Mucosa of descending colon (tissue), 3 donors: ENCODE data around the gene SCAF1. TPM values are rescaled to one million over a fixed set of nuclear protein-coding genes. Genes with fewer than 3 reads are reported as not detected.

Source experiments
- ATAC-seq: fragments of 200-7000 bp; cut with Tn5 transposase; one replicate; pipeline ENCODE4 v1.9.1; 2020; ENCODE audit warnings: mild to moderate bottlenecking, moderate library complexity
- DNase-seq, 3 donors: peaks; one replicate each; pipeline ENCODE4 v3.0.0-alpha.2; 2020
- H3K36me3 ChIP-seq: fragments of 200-600 bp; one replicate; pipeline ENCODE4 v1.8.0; 2021; ENCODE audit warnings: low read depth, mild to moderate bottlenecking
- H3K4me1 ChIP-seq: fragments of 200-600 bp; one replicate; pipeline ENCODE4 v1.8.0; 2021; ENCODE audit warnings: low read depth, mild to moderate bottlenecking
- H3K4me3 ChIP-seq: fragments of 200-600 bp; one replicate; pipeline ENCODE4 v1.8.0; 2021; ENCODE audit warnings: mild to moderate bottlenecking
- H3K9me3 ChIP-seq: fragments of 200-600 bp; one replicate; pipeline ENCODE4 v1.8.0; 2021; ENCODE audit warnings: mild to moderate bottlenecking
- CTCF ChIP-seq: fragments of 200-600 bp; IDR thresholded peaks from one replicate; pipeline ENCODE4 v1.8.0; 2022; ENCODE audit warnings: antibody characterized with exemption, mild to moderate bottlenecking
- intact Hi-C, 2 donors: fragments of 100-400 bp; cut with DNase I in 1 of 2; cut with micrococcal nuclease in 1 of 2; formaldehyde crosslinking; loops; one replicate each; pipeline versions ENCODE4 v1.11.0 to v1.11.1; 2022; cut with DNase I, micrococcal nuclease
- total RNA-seq, 3 donors: library from RNA; stranded (reverse); fragmentation: NEBNext Ultra II Directional in 2 of 3; extraction: Animal tissue kit (Norgen Biotek cat#: 25700) in 2 of 3; gene quantifications; one replicate each; pipeline versions ENCODE4 v1.2.1 to v1.2.4, GENCODE V29; 2021 to 2023
- donor health status: DM: no; HTN: no; CAD: no; lungs with moderate emphysema.
- donor health status: DM: no; HTN: no; CAD: no.
- donor health status: DM: no; HTN: yes; CAD: no.

SCAF1 gene
- total RNA-seq, 3 donors from 2014 or later = 55.5 to 75.0 (median 56.1) TPM

GRCh38 chr19:49652551-49653465, 10.8 kb downstream of the SCAF1 start:
- DNase-seq (no peak), ATAC-seq (no peak)
- TF ChIP-seq CTCF = no peak
- H3K36me3 ChIP-seq = peaks cover 7% of the 10 kb centered on the region
- intact Hi-C loops = no loop called here
- H3K4me3 ChIP-seq = no peak overlapping the region
- H3K4me1 ChIP-seq = no peaks in the 10 kb centered on the region
- no peaks in the 10 kb centered on the region for H3K9me3 ChIP-seq

GRCh38 chr19:49653466-49653806, 11.4 kb downstream of the SCAF1 start:
- no peaks in the 10 kb centered on the region for H3K4me1 ChIP-seq
- DNase-seq = no peak
- H3K4me3 ChIP-seq = no peak overlapping the region
- H3K9me3 ChIP-seq = no peaks in the 10 kb centered on the region
- no peak for TF ChIP-seq CTCF
- H3K36me3 ChIP-seq = peaks cover 7% of the 10 kb centered on the region
- ATAC-seq = no peak
- intact Hi-C loops = no loop called here

GRCh38 chr19:49654581-49654980, 12.6 kb downstream of the SCAF1 start:
- Histone ChIP-seq H3K9me3 (no peaks in the 10 kb centered on the region), H3K4me3 (no peak overlapping the region), H3K36me3 (peaks cover 7% of the 10 kb centered on the region), H3K4me1 (no peaks in the 10 kb centered on the region)
- TF ChIP-seq CTCF = no peak
- intact Hi-C loops = no loop called here
- no peak for ATAC-seq
- no peak for DNase-seq

GRCh38 chr19:49655570-49656455, 13.8 kb downstream of the SCAF1 start:
- no peak for TF ChIP-seq CTCF
- Histone ChIP-seq H3K4me3 (no peak overlapping the region), H3K36me3 (peaks cover 7% of the 10 kb centered on the region), H3K4me1 (no peaks in the 10 kb centered on the region), H3K9me3 (no peaks in the 10 kb centered on the region)
- DNase-seq (peak in 1 of 3 donors; percentile 27), ATAC-seq (no peak)
- intact Hi-C loops = no loop called here

GRCh38 chr19:49656456-49657109, 14.6 kb downstream of the SCAF1 start:
- Histone ChIP-seq H3K9me3 (no peaks in the 10 kb centered on the region), H3K4me3 (no peak overlapping the region), H3K36me3 (peaks cover 8% of the 10 kb centered on the region), H3K4me1 (no peaks in the 10 kb centered on the region)
- ATAC-seq (no peak), DNase-seq (no peak)
- no peak for TF ChIP-seq CTCF
- intact Hi-C loops = no loop called here
